K562 (cell line): ENCODE data around the gene TMEM205. TPM values are rescaled to one million over a fixed set of nuclear protein-coding genes. Genes with fewer than 3 reads are reported as not detected.

Experiments used
- ATAC-seq: fragments of 200-7000 bp; cut with Tn5 transposase; 3 replicates; pipeline ENCODE4 v1.9.1; 2020; ENCODE audit warnings: moderate library complexity
- BruUV-seq: library from RNA; stranded (reverse); fragments of 400-500 nt; replicated peaks from 2 replicates; lab custom pipeline; 2021; lab: Mats Ljungman, UMichigan
- CTCF ChIA-PET: fragments of 300-600 bp; formaldehyde crosslinking; extraction: SDS; loops from one replicate; lab custom pipeline; 2021; ENCODE audit warnings: low intra/inter-chr PET ratio; lab: Yijun Ruan, JAX
- POLR2A ChIA-PET: fragments of 300-600, 350-650 bp; sonication (Branson Sonifier 250); formaldehyde crosslinking; extraction: SDS; loops from one replicate; lab custom pipeline; 2021; ENCODE audit warnings: antibody characterized with exemption, inconsistent platforms; lab: Yijun Ruan, JAX
- DNase-seq, 4 experiments: peaks; one replicate each; pipeline versions ENCODE4 v3.0.0 to v3.0.0-alpha.2; 2011 to 2018; ENCODE audit warnings: low spot score in 3 of 4, mixed read lengths in 3 of 4; ENCODE audit errors: extremely low read depth in 1 of 4
- FAIRE-seq: peaks from 2 replicates; lab custom pipeline; 2011; peaks lifted over from hg19 to GRCh38; lab: Jason Lieb, UNC
- H2AFZ ChIP-seq: 2 replicates; pipeline ENCODE4 v1.6.0; 2011; ENCODE audit warnings: low read depth, low read length, control low read depth, inconsistent platforms
- H3K27ac ChIP-seq: fragments of 200-600 bp; 3 replicates; pipeline ENCODE4 v1.8.0; 2011; ENCODE audit warnings: low read depth, mild to moderate bottlenecking, control low read depth, inconsistent platforms, low read length, moderate library complexity, mixed read lengths; ENCODE audit errors: extremely low read depth
- H3K27me3 ChIP-seq, 2 experiments: fragments of 300-600 bp in 1 of 2; 2 replicates in 1 of 2; 3 replicates in 1 of 2; pipeline versions ENCODE4 v1.6.0 to v1.8.0; 2011; ENCODE audit warnings: inconsistent platforms in 2 of 2, low read length in 2 of 2, mild to moderate bottlenecking in 1 of 2, mixed read lengths in 1 of 2, moderate library complexity in 1 of 2; ENCODE audit not compliant: control insufficient read depth in 2 of 2, insufficient read depth in 2 of 2
- H3K36me3 ChIP-seq: fragments of 300-600 bp; 3 replicates; pipeline ENCODE4 v1.8.0; 2011; ENCODE audit warnings: mild to moderate bottlenecking, low read length, inconsistent platforms; ENCODE audit not compliant: control insufficient read depth, insufficient read depth
- H3K4me1 ChIP-seq, 2 experiments: fragments of 200-600 bp in 1 of 2; replicated peaks in 1 of 2; 2 replicates in 1 of 2; 3 replicates in 1 of 2; pipeline versions ENCODE4 v1.5.1 to v1.8.0; 2011; ENCODE audit warnings: inconsistent platforms in 2 of 2, low read length in 2 of 2, mild to moderate bottlenecking in 1 of 2, mixed read lengths in 1 of 2, moderate library complexity in 1 of 2; ENCODE audit not compliant: control insufficient read depth in 2 of 2, insufficient read depth in 2 of 2
- H3K4me2 ChIP-seq: 2 replicates; pipeline ENCODE4 v1.6.1; 2011; ENCODE audit warnings: low read length, control low read depth, inconsistent platforms, mixed read lengths; ENCODE audit not compliant: insufficient read depth
- H3K4me3 ChIP-seq: fragments of 200-600 bp; sonication (generic), shearing (Covaris generic); 2 replicates; pipeline ENCODE4 v1.5.1; 2016; ENCODE audit warnings: control low read depth, inconsistent platforms
- H3K79me2 ChIP-seq: fragments of 200-600 bp; 3 replicates; pipeline ENCODE4 v1.8.0; 2011; ENCODE audit warnings: low read length, inconsistent platforms; ENCODE audit not compliant: control insufficient read depth, insufficient read depth
- H3K9ac ChIP-seq, 2 experiments: 2 replicates each; pipeline versions ENCODE4 v1.6.0 to v1.6.1; 2011; ENCODE audit warnings: low read depth in 2 of 2, low read length in 2 of 2, control low read depth in 1 of 2, inconsistent platforms in 1 of 2, mild to moderate bottlenecking in 1 of 2, mixed read lengths in 1 of 2; ENCODE audit not compliant: insufficient read depth in 1 of 2
- H3K9me1 ChIP-seq: one replicate; pipeline ENCODE4 v1.6.0; 2011; ENCODE audit warnings: inconsistent platforms, mild to moderate bottlenecking, low read length, moderate library complexity; ENCODE audit not compliant: control insufficient read depth, insufficient read depth
- H3K9me3 ChIP-seq: replicated peaks from 2 replicates; pipeline ENCODE4 v1.5.1; 2011; ENCODE audit warnings: low read depth, low read length, inconsistent platforms; ENCODE audit not compliant: control insufficient read depth, insufficient read depth
- H4K20me1 ChIP-seq: replicated peaks from 2 replicates; pipeline ENCODE4 v1.6.1; 2011; ENCODE audit warnings: low read length, inconsistent platforms, mixed read lengths; ENCODE audit not compliant: control insufficient read depth, insufficient read depth
- BCOR ChIP-seq: fragments of 450-650 bp; IDR thresholded peaks from 2 replicates; pipeline ENCODE4 v1.6.1; 2016
- CREB1 ChIP-seq, 2 experiments: sonication (generic) in 1 of 2; formaldehyde crosslinking in 1 of 2; IDR thresholded peaks; 2 replicates each; pipeline versions ENCODE4 v1.6.1 to v1.8.0; 2012 to 2022; ENCODE audit warnings: inconsistent platforms in 1 of 2, mild to moderate bottlenecking in 1 of 2, missing genetic modification reagents in 1 of 2, moderate library complexity in 1 of 2
- FOXK2 ChIP-seq, 2 experiments: fragments of 450-650 bp; IDR thresholded peaks in 1 of 2; conservative IDR thresholded peaks in 1 of 2; 2 replicates each; pipeline ENCODE4 v1.6.1; 2016; ENCODE audit warnings: low read depth in 2 of 2, mild to moderate bottlenecking in 1 of 2
- GATAD2A ChIP-seq: fragments of 450-650 bp; IDR thresholded peaks from 2 replicates; pipeline ENCODE4 v1.6.1; 2017
- MEF2D ChIP-seq: conservative IDR thresholded peaks from 2 replicates; pipeline ENCODE4 v1.6.1; 2016; ENCODE audit warnings: low read depth, missing genetic modification characterization, missing compliant biosample characterization
- TRIM24 ChIP-seq, 2 experiments: fragments of 450-650 bp; IDR thresholded peaks; 2 replicates each; pipeline ENCODE4 v1.6.1; 2016
- YBX1 ChIP-seq: fragments of 450-650 bp; IDR thresholded peaks from 2 replicates; pipeline ENCODE4 v1.7.1; 2016; ENCODE audit warnings: mild to moderate bottlenecking
- ZNF282 ChIP-seq: sonication (generic); formaldehyde crosslinking; IDR thresholded peaks from 2 replicates; pipeline ENCODE4 v1.8.1; 2023; ENCODE audit warnings: missing genetic modification reagents
- ZNF551 ChIP-seq: fragments of 250-450 bp; sonication (Bioruptor Pico); IDR thresholded peaks from 2 replicates; pipeline ENCODE4 v1.5.0; 2021; ENCODE audit warnings: mild to moderate bottlenecking, moderate library complexity
- ZNF584 ChIP-seq: fragments of 200-800 bp; sonication (Bioruptor generic); IDR thresholded peaks from 2 replicates; pipeline ENCODE4 v1.6.1; 2016; ENCODE audit warnings: low read depth, mild to moderate bottlenecking, missing genetic modification characterization, missing compliant biosample characterization
- ZNF707 ChIP-seq: fragments of 250-450 bp; sonication (Bioruptor Pico); conservative IDR thresholded peaks from 2 replicates; pipeline ENCODE4 v1.8.0; 2022; ENCODE audit warnings: inconsistent platforms, mild to moderate bottlenecking, moderate library complexity
- WGBS: fragments of 100-300 bp; shearing (Covaris generic); methylation state at CpG from one replicate; pipeline ENCODE4 v1.1.6; 2016; ENCODE audit warnings: low coverage, mixed read lengths; ENCODE audit not compliant: insufficient coverage; ENCODE audit errors: missing lambda C conversion rate; 5-methylcytosine and 5-hydroxymethylcytosine counted together
- in situ Hi-C: fragments of 300-500 bp; cut with MboI; formaldehyde crosslinking; loops from 4 replicates; pipeline ENCODE4 v1.15.0; 2018; ENCODE audit warnings: inconsistent platforms, mixed read lengths
- intact Hi-C: fragments of 100-400 bp; cut with micrococcal nuclease; formaldehyde crosslinking; loops from 2 replicates; pipeline ENCODE4 v1.14.2; 2022
- polyA plus RNA-seq, 8 experiments: library from polyadenylated mRNA; depleted of rRNA in 4 of 8; stranded (reverse) in 5 of 8; unstranded in 3 of 8; fragments of >200 nt; fragmentation: Nextera tagmentation in 2 of 8; fragmentation: Illumina TruSeq in 1 of 8; extraction: Ambion mirVana in 2 of 8; extraction: Trizol in 1 of 8; gene quantifications; 2 replicates each; pipeline versions ENCODE4 v1.2.1 to v1.2.3, GENCODE V29; 2011 to 2014; ENCODE audit warnings: inconsistent platforms in 1 of 8, missing spikeins in 1 of 8
- total RNA-seq, 7 experiments: library from RNA; depleted of rRNA in 6 of 7; stranded (reverse); fragments of >200 nt in 6 of 7; fragmentation: Illumina TruSeq in 2 of 7; extraction: Trizol in 2 of 7; gene quantifications; 2 replicates each; pipeline versions ENCODE4 v1.2.1 to v1.2.3, GENCODE V29; 2011 to 2021; ENCODE audit warnings: low replicate concordance in 1 of 7
- TF ChIP-seq, protein P1 (sequence below): fragments of 450-650 bp; IDR thresholded peaks from 2 replicates; pipeline ENCODE4 v1.6.1; 2018; ENCODE audit not compliant: partially characterized antibody
- TF ChIP-seq, protein P2 (sequence below): fragments of 250-450 bp; sonication (Bioruptor Pico); IDR thresholded peaks from 2 replicates; pipeline ENCODE4 v1.8.0; 2021; ENCODE audit warnings: moderate library complexity, mild to moderate bottlenecking, inconsistent platforms
- TF ChIP-seq, protein P3 (sequence below): fragments of 250-450 bp; sonication (Bioruptor Pico); IDR thresholded peaks from 2 replicates; pipeline ENCODE4 v1.4.0; 2020; ENCODE audit warnings: mild to moderate bottlenecking

TMEM205 gene
- total and polyA plus RNA-seq, 9 of the 15 experiments (the other 6 are each of a cell fraction or from before 2014, with no cell fraction given), result 21.3 to 81.5 (median 44.1) TPM

DNA sequence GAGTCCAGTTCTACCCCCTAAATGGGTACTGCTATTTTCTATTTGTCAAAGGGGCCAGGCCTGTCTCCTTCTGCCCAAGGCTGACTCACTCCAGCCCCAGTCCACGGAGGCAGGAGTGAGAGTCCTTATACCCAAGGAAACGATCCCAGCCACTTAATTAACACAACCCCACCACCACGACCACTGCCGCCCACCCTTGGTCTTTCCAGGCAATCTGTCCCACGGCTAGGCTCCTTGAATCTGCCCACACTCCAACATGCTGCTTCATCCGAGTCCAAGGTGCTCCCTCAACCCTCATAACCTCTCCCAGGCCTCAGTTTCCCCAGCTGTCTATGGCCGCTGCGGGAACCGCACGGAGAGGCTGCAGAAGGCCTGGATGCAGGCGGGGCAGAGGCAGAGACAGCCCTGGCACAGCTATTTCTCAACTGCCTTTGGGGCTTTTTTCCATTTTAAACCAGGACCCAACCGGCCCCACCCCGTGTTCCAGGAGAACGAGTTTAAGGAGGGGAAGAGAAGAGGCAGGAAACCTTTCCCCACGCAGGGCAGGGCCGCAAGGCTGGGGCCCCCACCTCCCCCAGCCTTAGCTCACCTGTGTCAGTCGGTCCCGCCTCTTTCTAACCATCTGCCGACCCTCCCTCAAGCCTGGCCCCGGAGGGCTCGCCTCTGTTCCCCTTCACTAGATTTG is 7.4 kb downstream of the TMEM205 start (continued):
- TF ChIP-seq, protein P1, sequence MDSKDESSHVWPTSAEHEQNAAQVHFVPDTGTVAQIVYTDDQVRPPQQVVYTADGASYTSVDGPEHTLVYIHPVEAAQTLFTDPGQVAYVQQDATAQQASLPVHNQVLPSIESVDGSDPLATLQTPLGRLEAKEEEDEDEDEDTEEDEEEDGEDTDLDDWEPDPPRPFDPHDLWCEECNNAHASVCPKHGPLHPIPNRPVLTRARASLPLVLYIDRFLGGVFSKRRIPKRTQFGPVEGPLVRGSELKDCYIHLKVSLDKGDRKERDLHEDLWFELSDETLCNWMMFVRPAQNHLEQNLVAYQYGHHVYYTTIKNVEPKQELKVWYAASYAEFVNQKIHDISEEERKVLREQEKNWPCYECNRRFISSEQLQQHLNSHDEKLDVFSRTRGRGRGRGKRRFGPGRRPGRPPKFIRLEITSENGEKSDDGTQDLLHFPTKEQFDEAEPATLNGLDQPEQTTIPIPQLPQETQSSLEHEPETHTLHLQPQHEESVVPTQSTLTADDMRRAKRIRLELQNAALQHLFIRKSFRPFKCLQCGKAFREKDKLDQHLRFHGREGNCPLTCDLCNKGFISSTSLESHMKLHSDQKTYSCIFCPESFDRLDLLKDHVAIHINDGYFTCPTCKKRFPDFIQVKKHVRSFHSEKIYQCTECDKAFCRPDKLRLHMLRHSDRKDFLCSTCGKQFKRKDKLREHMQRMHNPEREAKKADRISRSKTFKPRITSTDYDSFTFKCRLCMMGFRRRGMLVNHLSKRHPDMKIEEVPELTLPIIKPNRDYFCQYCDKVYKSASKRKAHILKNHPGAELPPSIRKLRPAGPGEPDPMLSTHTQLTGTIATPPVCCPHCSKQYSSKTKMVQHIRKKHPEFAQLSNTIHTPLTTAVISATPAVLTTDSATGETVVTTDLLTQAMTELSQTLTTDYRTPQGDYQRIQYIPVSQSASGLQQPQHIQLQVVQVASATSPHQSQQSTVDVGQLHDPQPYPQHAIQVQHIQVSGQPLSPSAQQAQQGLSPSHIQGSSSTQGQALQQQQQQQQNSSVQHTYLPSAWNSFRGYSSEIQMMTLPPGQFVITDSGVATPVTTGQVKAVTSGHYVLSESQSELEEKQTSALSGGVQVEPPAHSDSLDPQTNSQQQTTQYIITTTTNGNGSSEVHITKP, result peak; percentile 37
- TF ChIP-seq BCOR, result 0 out of 2 replicates have a peak, but pooled peaks have one; percentile 9

DNA sequence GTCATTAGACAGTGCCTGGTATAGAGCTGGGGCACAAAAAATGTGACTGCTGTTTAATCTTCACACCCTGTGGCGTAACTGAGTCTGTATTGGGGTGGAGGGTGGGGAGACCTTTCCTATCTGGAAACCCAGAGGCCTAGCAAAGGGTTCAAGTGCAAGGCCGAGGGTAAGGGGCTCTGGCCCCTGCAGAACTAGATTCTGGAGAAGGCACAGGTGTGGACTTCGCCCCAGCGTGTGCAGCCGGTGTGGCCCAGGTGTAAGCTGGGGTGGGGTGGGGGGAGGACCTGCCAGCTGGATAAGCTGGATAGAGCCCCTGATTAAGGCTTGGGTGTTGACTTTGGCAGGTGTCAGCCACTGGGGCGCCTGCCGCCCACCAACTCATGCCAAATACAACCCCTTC is 7.9 kb downstream of the TMEM205 start:
- Histone ChIP-seq H3K27me3 (no peaks in the 10 kb centered on the region), H3K27ac (no peak overlapping the region), H3K4me2 (no peak overlapping the region), H3K4me1 (peaks cover 3 to 26% of the 10 kb centered on the region in 2 experiments; a peak in 3 of 5 replicates), H3K36me3 (no peaks in the 10 kb centered on the region), H3K9ac (peak overlapping the region in 1 of 2 experiments; percentile 84; a peak in 2 of 4 replicates), H2AFZ (no peak overlapping the region), H3K9me3 (peaks cover 5% of the 10 kb centered on the region; the same call in 1 of the 2 replicates), H3K79me2 (no peaks in the 10 kb centered on the region), H3K4me3 (no peak overlapping the region), H3K9me1 (no peaks in the 10 kb centered on the region), H4K20me1 (no peaks in the 10 kb centered on the region)
- ATAC-seq (no peak), FAIRE-seq (no peak), DNase-seq (no peak)
- POLR2A ChIA-PET, result interaction anchor here (0.6 to 1.4 kb wide), 3 partner anchors 9 to 13 kb away, joined by 3 read pairs; no protein-coding TSS in a partner anchor
- WGBS, result 56% methylated on average over 7 of the region's 7 CpGs
- BruUV-seq, result no TSS peak
- in situ Hi-C loops (no loop called here), intact Hi-C loops (no loop called here)
- CTCF ChIA-PET, result no interaction called here
- TF ChIP-seq ZNF551 (CRISPR knock-in tag) (no peak), FOXK2 (conservative IDR thresholded peaks at IDR 0.05 in 1 of 2, IDR thresholded peaks at IDR 0.05 in 1 of 2; ENCODE audit: low read depth in 2 of 2) (no peak), CREB1 (IDR thresholded peaks at IDR 0.05) (no peak), CREB1 (CRISPR knock-in tag; IDR thresholded peaks at IDR 0.05) (no peak), MEF2D (tag) (no peak), ZNF584 (CRISPR knock-in tag) (no peak), GATAD2A (no peak), ZNF707 (CRISPR knock-in tag) (no peak), TRIM24 (IDR thresholded peaks at IDR 0.05) (no peak), YBX1 (no peak), ZNF282 (CRISPR knock-in tag) (no peak)
- TF ChIP-seq, protein P2, sequence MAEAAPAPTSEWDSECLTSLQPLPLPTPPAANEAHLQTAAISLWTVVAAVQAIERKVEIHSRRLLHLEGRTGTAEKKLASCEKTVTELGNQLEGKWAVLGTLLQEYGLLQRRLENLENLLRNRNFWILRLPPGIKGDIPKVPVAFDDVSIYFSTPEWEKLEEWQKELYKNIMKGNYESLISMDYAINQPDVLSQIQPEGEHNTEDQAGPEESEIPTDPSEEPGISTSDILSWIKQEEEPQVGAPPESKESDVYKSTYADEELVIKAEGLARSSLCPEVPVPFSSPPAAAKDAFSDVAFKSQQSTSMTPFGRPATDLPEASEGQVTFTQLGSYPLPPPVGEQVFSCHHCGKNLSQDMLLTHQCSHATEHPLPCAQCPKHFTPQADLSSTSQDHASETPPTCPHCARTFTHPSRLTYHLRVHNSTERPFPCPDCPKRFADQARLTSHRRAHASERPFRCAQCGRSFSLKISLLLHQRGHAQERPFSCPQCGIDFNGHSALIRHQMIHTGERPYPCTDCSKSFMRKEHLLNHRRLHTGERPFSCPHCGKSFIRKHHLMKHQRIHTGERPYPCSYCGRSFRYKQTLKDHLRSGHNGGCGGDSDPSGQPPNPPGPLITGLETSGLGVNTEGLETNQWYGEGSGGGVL, result no peak
- TF ChIP-seq, protein P3, sequence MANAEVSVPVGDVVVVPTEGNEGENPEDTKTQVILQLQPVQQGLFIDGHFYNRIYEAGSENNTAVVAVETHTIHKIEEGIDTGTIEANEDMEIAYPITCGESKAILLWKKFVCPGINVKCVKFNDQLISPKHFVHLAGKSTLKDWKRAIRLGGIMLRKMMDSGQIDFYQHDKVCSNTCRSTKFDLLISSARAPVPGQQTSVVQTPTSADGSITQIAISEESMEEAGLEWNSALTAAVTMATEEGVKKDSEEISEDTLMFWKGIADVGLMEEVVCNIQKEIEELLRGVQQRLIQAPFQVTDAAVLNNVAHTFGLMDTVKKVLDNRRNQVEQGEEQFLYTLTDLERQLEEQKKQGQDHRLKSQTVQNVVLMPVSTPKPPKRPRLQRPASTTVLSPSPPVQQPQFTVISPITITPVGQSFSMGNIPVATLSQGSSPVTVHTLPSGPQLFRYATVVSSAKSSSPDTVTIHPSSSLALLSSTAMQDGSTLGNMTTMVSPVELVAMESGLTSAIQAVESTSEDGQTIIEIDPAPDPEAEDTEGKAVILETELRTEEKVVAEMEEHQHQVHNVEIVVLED (CRISPR knock-in tag), result no peak
